ENCODE data around the gene MINDY4B.

- TF ChIP-seq CTCF (IDR thresholded peaks at IDR 0.05; ENCODE audit: control extremely low read depth in 1 of 3, insufficient read depth in 1 of 3, low read depth in 1 of 3, low read length in 3 of 3) = no peak
- no peak for TF ChIP-seq POLR2AphosphoS5 (IDR thresholded peaks at IDR 0.05; ENCODE audit: low read depth, low read length)
- no peak for TF ChIP-seq HDAC2 (IDR thresholded peaks at IDR 0.05; ENCODE audit: borderline replicate concordance in 1 of 2, low read depth in 2 of 2, low read length in 2 of 2)
Measured at GRCh38 chr3:150897592-150897991, 7.6 kb downstream of the MINDY4B start.

Measured in H1 (cell line).